ENCODE measurements around the gene HSD11B1L. TPM values are rescaled to one million over a fixed set of nuclear protein-coding genes. Genes with fewer than 3 reads are reported as not detected.

The HSD11B1L gene
- total RNA-seq, 1 donor from 2014 or later: 11.8 TPM

- H3K27ac Mint-ChIP-seq (ENCODE audit: unreplicated experiment): peak overlapping the region; percentile 18
- no peak for DNase-seq (ENCODE audit: low spot score)
- no peaks in the 10 kb centered on the region for H3K4me1 Mint-ChIP-seq (ENCODE audit: unreplicated experiment)
- H3K4me3 Mint-ChIP-seq (ENCODE audit: unreplicated experiment): peak overlapping the region; percentile 76
- H3K9me3 Mint-ChIP-seq (ENCODE audit: unreplicated experiment): no peaks in the 10 kb centered on the region
- peaks cover 3% of the 10 kb centered on the region for H3K27me3 Mint-ChIP-seq (ENCODE audit: unreplicated experiment)
- no peak for TF ChIP-seq CTCF (IDR thresholded peaks at IDR 0.05; ENCODE audit: unreplicated experiment)
- H3K36me3 Mint-ChIP-seq (ENCODE audit: low read depth, unreplicated experiment): peaks cover 58% of the 10 kb centered on the region
Measured at GRCh38 chr19:5652261-5652660, 28.6 kb upstream of the HSD11B1L start.

GRCh38 chr19:5654931-5655330 lies 25.9 kb upstream of the HSD11B1L start:
- TF ChIP-seq CTCF (IDR thresholded peaks at IDR 0.05; ENCODE audit: unreplicated experiment): no peak
- no peak for DNase-seq (ENCODE audit: low spot score)
- H3K36me3 Mint-ChIP-seq (ENCODE audit: low read depth, unreplicated experiment): peaks cover 46% of the 10 kb centered on the region
- H3K9me3 Mint-ChIP-seq (ENCODE audit: unreplicated experiment): no peaks in the 10 kb centered on the region
- H3K4me3 Mint-ChIP-seq (ENCODE audit: unreplicated experiment): no peak overlapping the region
- H3K4me1 Mint-ChIP-seq (ENCODE audit: unreplicated experiment): no peaks in the 10 kb centered on the region
- H3K27me3 Mint-ChIP-seq (ENCODE audit: unreplicated experiment): peaks cover 4% of the 10 kb centered on the region
- H3K27ac Mint-ChIP-seq (ENCODE audit: unreplicated experiment): peak overlapping the region; percentile 5

- peaks cover 45% of the 10 kb centered on the region for H3K36me3 Mint-ChIP-seq (ENCODE audit: low read depth, unreplicated experiment)
- H3K4me1 Mint-ChIP-seq (ENCODE audit: unreplicated experiment): no peaks in the 10 kb centered on the region
Measured at GRCh38 chr19:5655412-5655811, 25.4 kb upstream of the HSD11B1L start.

GRCh38 chr19:5661483-5661882 lies 19.3 kb upstream of the HSD11B1L start:
- no peak overlapping the region for H3K27ac Mint-ChIP-seq (ENCODE audit: unreplicated experiment)
- peak overlapping the region; percentile 56 for H3K4me3 Mint-ChIP-seq (ENCODE audit: unreplicated experiment)
- no peaks in the 10 kb centered on the region for H3K4me1 Mint-ChIP-seq (ENCODE audit: unreplicated experiment)
- H3K9me3 Mint-ChIP-seq (ENCODE audit: unreplicated experiment): no peaks in the 10 kb centered on the region
- peaks cover 4% of the 10 kb centered on the region for H3K27me3 Mint-ChIP-seq (ENCODE audit: unreplicated experiment)
- H3K36me3 Mint-ChIP-seq (ENCODE audit: low read depth, unreplicated experiment): peaks cover 31% of the 10 kb centered on the region
- DNase-seq (ENCODE audit: low spot score): no peak
- no peak for TF ChIP-seq CTCF (IDR thresholded peaks at IDR 0.05; ENCODE audit: unreplicated experiment)

More at GRCh38 chr19:5655412-5655811, 25.4 kb upstream of the HSD11B1L start:
- peaks cover 4% of the 10 kb centered on the region for H3K27me3 Mint-ChIP-seq (ENCODE audit: unreplicated experiment)
- no peak for DNase-seq (ENCODE audit: low spot score)
- no peaks in the 10 kb centered on the region for H3K9me3 Mint-ChIP-seq (ENCODE audit: unreplicated experiment)
- H3K4me3 Mint-ChIP-seq (ENCODE audit: unreplicated experiment): no peak overlapping the region
- no peak overlapping the region for H3K27ac Mint-ChIP-seq (ENCODE audit: unreplicated experiment)
- no peak for TF ChIP-seq CTCF (IDR thresholded peaks at IDR 0.05; ENCODE audit: unreplicated experiment)

- H3K9me3 Mint-ChIP-seq (ENCODE audit: unreplicated experiment): no peaks in the 10 kb centered on the region
- H3K27me3 Mint-ChIP-seq (ENCODE audit: unreplicated experiment): peaks cover 3% of the 10 kb centered on the region
- H3K4me1 Mint-ChIP-seq (ENCODE audit: unreplicated experiment): no peaks in the 10 kb centered on the region
- TF ChIP-seq CTCF (IDR thresholded peaks at IDR 0.05; ENCODE audit: unreplicated experiment): no peak
- H3K36me3 Mint-ChIP-seq (ENCODE audit: low read depth, unreplicated experiment): peaks cover 37% of the 10 kb centered on the region
- no peak overlapping the region for H3K27ac Mint-ChIP-seq (ENCODE audit: unreplicated experiment)
- H3K4me3 Mint-ChIP-seq (ENCODE audit: unreplicated experiment): no peak overlapping the region
- DNase-seq (ENCODE audit: low spot score): no peak
Measured at GRCh38 chr19:5663904-5664303, 16.9 kb upstream of the HSD11B1L start.
